Mucosa of stomach (tissue), 1 donor: ENCODE data around the gene AKR1C4.
"Not testable (repeated sequence)": the region's sequence is repeated elsewhere in the genome, so short reads cannot be mapped to it uniquely, and the experiment has no call there.

Experiments
- H3K27me3 ChIP-seq: one replicate; pipeline ENCODE4 v1.7.0; 2013; ENCODE audit warnings: mild to moderate bottlenecking, low read length; ENCODE audit not compliant: control insufficient read depth, insufficient read depth
- H3K36me3 ChIP-seq: one replicate; pipeline ENCODE4 v1.7.0; 2013; ENCODE audit warnings: low read length; ENCODE audit not compliant: control insufficient read depth, insufficient read depth
- H3K4me1 ChIP-seq: one replicate; pipeline ENCODE4 v1.7.0; 2013; ENCODE audit warnings: mild to moderate bottlenecking, low read length; ENCODE audit not compliant: control insufficient read depth, insufficient read depth
- H3K4me3 ChIP-seq: one replicate; pipeline ENCODE4 v1.7.0; 2013; ENCODE audit warnings: low read length
- H3K9ac ChIP-seq: one replicate; pipeline ENCODE4 v1.7.0; 2013; ENCODE audit warnings: mild to moderate bottlenecking, low read length, moderate library complexity
- H3K9me3 ChIP-seq: one replicate; pipeline ENCODE4 v1.7.0; 2013; ENCODE audit warnings: mild to moderate bottlenecking, low read length, moderate library complexity; ENCODE audit not compliant: control insufficient read depth
- donor health status: Pancreatic carcinoma.

AKR1C4 gene

GRCh38 chr10:5252177-5253037 lies 55.8 kb downstream of the AKR1C4 start:
- Histone ChIP-seq H3K9me3 (no peaks in the 10 kb centered on the region), H3K9ac (no peak overlapping the region), H3K4me3 (no peak overlapping the region), H3K4me1 (peaks cover 13% of the 10 kb centered on the region), H3K36me3 (no peaks in the 10 kb centered on the region), H3K27me3 (no peaks in the 10 kb centered on the region)

GRCh38 chr10:5254488-5254887 lies 57.9 kb downstream of the AKR1C4 start:
- Histone ChIP-seq H3K4me1 (peaks cover 13% of the 10 kb centered on the region), H3K9me3 (no peaks in the 10 kb centered on the region), H3K36me3 (no peaks in the 10 kb centered on the region), H3K4me3 (no peak overlapping the region), H3K9ac (no peak overlapping the region), H3K27me3 (no peaks in the 10 kb centered on the region)

- not testable (repeated sequence) for H3K27me3 ChIP-seq, H3K4me3 ChIP-seq, H3K9me3 ChIP-seq, H3K36me3 ChIP-seq, H3K4me1 ChIP-seq, H3K9ac ChIP-seq
These were observed 61.1 kb downstream of the AKR1C4 start for GRCh38 chr10:5257768-5258167.

DNA sequence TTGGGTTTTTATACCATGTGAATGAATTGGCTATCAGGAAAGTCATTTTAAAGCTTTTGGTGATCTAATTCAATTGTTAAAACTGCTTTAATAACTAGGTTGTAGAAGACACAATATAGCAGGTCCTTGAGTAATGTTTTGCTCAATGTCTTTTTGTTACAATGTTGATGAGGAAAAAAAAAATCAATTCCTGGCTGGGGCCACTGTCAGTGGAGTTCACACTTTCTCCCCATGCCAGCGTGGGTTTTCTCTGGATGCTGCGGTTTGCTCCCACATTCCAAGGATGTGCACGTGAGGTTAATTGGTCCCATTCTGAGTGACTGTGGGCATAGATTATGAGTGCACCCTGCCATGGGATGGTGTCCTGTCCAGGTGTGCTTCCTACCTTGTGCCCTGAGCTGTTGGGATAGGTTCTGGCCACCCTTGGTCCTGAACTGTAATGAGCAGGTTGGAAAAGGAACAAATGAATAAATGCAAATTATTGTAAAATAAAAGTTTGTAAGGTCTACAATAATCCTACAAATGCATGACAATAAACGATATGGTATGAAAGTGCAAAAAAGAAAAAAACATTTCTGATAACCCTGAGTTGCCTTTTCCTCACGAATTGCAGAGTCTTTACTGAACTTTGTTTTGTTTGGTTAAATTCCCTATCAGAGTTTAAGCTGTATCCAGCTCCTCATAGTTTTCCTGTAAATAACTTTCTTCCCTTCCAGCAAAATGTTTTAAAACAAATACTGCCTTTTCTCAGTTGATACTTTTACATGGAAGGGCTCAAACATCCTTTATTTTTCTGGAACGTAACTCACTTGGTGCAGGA lies 62.7 kb downstream of the AKR1C4 start:
- Histone ChIP-seq H3K9me3 (no peaks in the 10 kb centered on the region), H3K4me3 (no peak overlapping the region), H3K9ac (no peak overlapping the region), H3K27me3 (no peaks in the 10 kb centered on the region), H3K36me3 (no peaks in the 10 kb centered on the region), H3K4me1 (peaks cover 3% of the 10 kb centered on the region)

GRCh38 chr10:5259952-5260578 lies 63.4 kb downstream of the AKR1C4 start:
- Histone ChIP-seq H3K36me3 (no peaks in the 10 kb centered on the region), H3K9me3 (no peaks in the 10 kb centered on the region), H3K9ac (no peak overlapping the region), H3K4me1 (no peaks in the 10 kb centered on the region), H3K27me3 (no peaks in the 10 kb centered on the region), H3K4me3 (no peak overlapping the region)

- Histone ChIP-seq H3K9me3 (no peaks in the 10 kb centered on the region), H3K4me1 (no peaks in the 10 kb centered on the region), H3K4me3 (no peak overlapping the region), H3K27me3 (no peaks in the 10 kb centered on the region), H3K9ac (no peak overlapping the region), H3K36me3 (no peaks in the 10 kb centered on the region)
These were observed 64.2 kb downstream of the AKR1C4 start for GRCh38 chr10:5260828-5261227.

GRCh38 chr10:5265139-5265538 lies 68.5 kb downstream of the AKR1C4 start:
- Histone ChIP-seq H3K36me3 (no peaks in the 10 kb centered on the region), H3K4me1 (peaks cover 4% of the 10 kb centered on the region), H3K9me3 (no peaks in the 10 kb centered on the region), H3K27me3 (no peaks in the 10 kb centered on the region), H3K9ac (no peak overlapping the region), H3K4me3 (no peak overlapping the region)

- H3K4me3 ChIP-seq, result no peak overlapping the region
- H3K4me1 ChIP-seq, result peaks cover 4% of the 10 kb centered on the region
- H3K27me3 ChIP-seq, result no peaks in the 10 kb centered on the region
- no peaks in the 10 kb centered on the region for H3K36me3 ChIP-seq
- no peaks in the 10 kb centered on the region for H3K9me3 ChIP-seq
- no peak overlapping the region for H3K9ac ChIP-seq
These were observed 69.7 kb downstream of the AKR1C4 start for GRCh38 chr10:5266351-5266750.

- H3K27me3 ChIP-seq, result no peaks in the 10 kb centered on the region
- H3K4me3 ChIP-seq, result no peak overlapping the region
- H3K4me1 ChIP-seq, result peaks cover 4% of the 10 kb centered on the region
- no peaks in the 10 kb centered on the region for H3K9me3 ChIP-seq
- no peaks in the 10 kb centered on the region for H3K36me3 ChIP-seq
- no peak overlapping the region for H3K9ac ChIP-seq
These were observed 70.2 kb downstream of the AKR1C4 start for GRCh38 chr10:5266804-5267203.

GRCh38 chr10:5268234-5268633 lies 71.6 kb downstream of the AKR1C4 start:
- peaks cover 4% of the 10 kb centered on the region for H3K4me1 ChIP-seq
- H3K27me3 ChIP-seq, result no peaks in the 10 kb centered on the region
- H3K36me3 ChIP-seq, result no peaks in the 10 kb centered on the region
- H3K9me3 ChIP-seq, result no peaks in the 10 kb centered on the region
- H3K4me3 ChIP-seq, result no peak overlapping the region
- no peak overlapping the region for H3K9ac ChIP-seq
